K562 (cell line): ENCODE results near the gene EFCAB5. TPM values are rescaled to one million over a fixed set of nuclear protein-coding genes. Genes with fewer than 3 reads are reported as not detected.

ENCODE experiments used
- CHD2 ChIP-seq: IDR thresholded peaks from 2 replicates; pipeline ENCODE4 v1.6.1; 2011; ENCODE audit warnings: low read depth, low read length
- FOXM1 ChIP-seq, 2 experiments: fragments of 450-650 bp in 1 of 2; sonication (generic) in 1 of 2; formaldehyde crosslinking in 1 of 2; IDR thresholded peaks; 2 replicates each; pipeline versions ENCODE4 v1.6.1 to v1.9.0; 2017 to 2022; ENCODE audit warnings: low read depth in 2 of 2, mild to moderate bottlenecking in 2 of 2, missing genetic modification reagents in 1 of 2, moderate library complexity in 1 of 2
- MAFF ChIP-seq: IDR thresholded peaks from 2 replicates; pipeline ENCODE4 v1.6.1; 2012; ENCODE audit warnings: low read length, improper control_type of control experiment
- MAX ChIP-seq: sonication (generic); formaldehyde crosslinking; IDR thresholded peaks from 2 replicates; pipeline ENCODE4 v1.9.0; 2022; ENCODE audit warnings: mild to moderate bottlenecking, missing genetic modification reagents
- MBD2 ChIP-seq: sonication (generic); IDR thresholded peaks from 2 replicates; pipeline ENCODE4 v1.6.1; 2016; ENCODE audit warnings: low read depth, borderline replicate concordance
- MYBL2 ChIP-seq, 2 experiments: fragments of 450-650 bp in 1 of 2; sonication (generic) in 1 of 2; formaldehyde crosslinking in 1 of 2; IDR thresholded peaks; 2 replicates each; pipeline versions ENCODE4 v1.6.1 to v1.8.1; 2017 to 2022; ENCODE audit warnings: borderline replicate concordance in 1 of 2, inconsistent platforms in 1 of 2, low read depth in 1 of 2, mild to moderate bottlenecking in 1 of 2, missing genetic modification reagents in 1 of 2, moderate library complexity in 1 of 2
- PREB ChIP-seq: sonication (generic); formaldehyde crosslinking; IDR thresholded peaks from 2 replicates; pipeline ENCODE4 v1.8.1; 2023; ENCODE audit warnings: mild to moderate bottlenecking, missing genetic modification reagents
- SIRT6 ChIP-seq: IDR thresholded peaks from one replicate; pipeline ENCODE4 v1.6.1; 2012; ENCODE audit warnings: low read depth, mild to moderate bottlenecking, control low read depth, inconsistent platforms, low read length, moderate library complexity
- SMC3 ChIP-seq: conservative IDR thresholded peaks from 2 replicates; pipeline ENCODE4 v1.6.1; 2011; ENCODE audit warnings: low read depth, low read length, improper control_type of control experiment; ENCODE audit not compliant: insufficient read depth
- YY1 ChIP-seq, 3 experiments: IDR thresholded peaks; 2 replicates each; pipeline ENCODE4 v1.6.1; 2011; ENCODE audit warnings: low read length in 2 of 3, mild to moderate bottlenecking in 2 of 3, moderate library complexity in 2 of 3, borderline replicate concordance in 1 of 3, control low read depth in 1 of 3, low read depth in 1 of 3; ENCODE audit not compliant: insufficient read depth in 3 of 3, insufficient replicate concordance in 2 of 3, control insufficient read depth in 1 of 3, insufficient read length in 1 of 3; ENCODE audit errors: extremely low read depth in 1 of 3
- ZC3H4 ChIP-seq: sonication (generic); formaldehyde crosslinking; IDR thresholded peaks from 2 replicates; pipeline ENCODE4 v1.9.0; 2021; ENCODE audit warnings: missing genetic modification reagents, borderline replicate concordance
- polyA plus RNA-seq, 8 experiments: library from polyadenylated mRNA; depleted of rRNA in 4 of 8; stranded (reverse) in 5 of 8; unstranded in 3 of 8; fragments of >200 nt; fragmentation: Nextera tagmentation in 2 of 8; fragmentation: Illumina TruSeq in 1 of 8; extraction: Ambion mirVana in 2 of 8; extraction: Trizol in 1 of 8; gene quantifications; 2 replicates each; pipeline versions ENCODE4 v1.2.1 to v1.2.3, GENCODE V29; 2011 to 2014; ENCODE audit warnings: inconsistent platforms in 1 of 8, missing spikeins in 1 of 8
- total RNA-seq, 7 experiments: library from RNA; depleted of rRNA in 6 of 7; stranded (reverse); fragments of >200 nt in 6 of 7; fragmentation: Illumina TruSeq in 2 of 7; extraction: Trizol in 2 of 7; gene quantifications; 2 replicates each; pipeline versions ENCODE4 v1.2.1 to v1.2.3, GENCODE V29; 2011 to 2021; ENCODE audit warnings: low replicate concordance in 1 of 7
- TF ChIP-seq, protein P1 (sequence below), 3 experiments: IDR thresholded peaks in 2 of 3; conservative IDR thresholded peaks in 1 of 3; 2 replicates each; pipeline ENCODE4 v1.5.1; 2011 to 2012; ENCODE audit warnings: low read length in 3 of 3, mild to moderate bottlenecking in 3 of 3, control low read depth in 2 of 3, improper control_type of control experiment in 1 of 3, inconsistent platforms in 1 of 3, low read depth in 1 of 3, mixed read lengths in 1 of 3, moderate library complexity in 1 of 3; ENCODE audit not compliant: insufficient read depth in 2 of 3
- TF ChIP-seq, protein P2 (sequence below): fragments of 450-650 bp; IDR thresholded peaks from 2 replicates; pipeline ENCODE4 v1.6.1; 2017; ENCODE audit warnings: antibody characterized with exemption, mild to moderate bottlenecking
- TF ChIP-seq, protein P3 (sequence below): fragments of 450-650 bp; formaldehyde crosslinking; IDR thresholded peaks from 2 replicates; pipeline ENCODE4 v1.4.0; 2020; ENCODE audit warnings: mild to moderate bottlenecking, mixed read lengths

EFCAB5 gene
- total and polyA plus RNA-seq, 9 of the 15 experiments (the other 6 are each of a cell fraction or from before 2014, with no cell fraction given) = 0.06 to 0.11 TPM; not detected in 7

DNA sequence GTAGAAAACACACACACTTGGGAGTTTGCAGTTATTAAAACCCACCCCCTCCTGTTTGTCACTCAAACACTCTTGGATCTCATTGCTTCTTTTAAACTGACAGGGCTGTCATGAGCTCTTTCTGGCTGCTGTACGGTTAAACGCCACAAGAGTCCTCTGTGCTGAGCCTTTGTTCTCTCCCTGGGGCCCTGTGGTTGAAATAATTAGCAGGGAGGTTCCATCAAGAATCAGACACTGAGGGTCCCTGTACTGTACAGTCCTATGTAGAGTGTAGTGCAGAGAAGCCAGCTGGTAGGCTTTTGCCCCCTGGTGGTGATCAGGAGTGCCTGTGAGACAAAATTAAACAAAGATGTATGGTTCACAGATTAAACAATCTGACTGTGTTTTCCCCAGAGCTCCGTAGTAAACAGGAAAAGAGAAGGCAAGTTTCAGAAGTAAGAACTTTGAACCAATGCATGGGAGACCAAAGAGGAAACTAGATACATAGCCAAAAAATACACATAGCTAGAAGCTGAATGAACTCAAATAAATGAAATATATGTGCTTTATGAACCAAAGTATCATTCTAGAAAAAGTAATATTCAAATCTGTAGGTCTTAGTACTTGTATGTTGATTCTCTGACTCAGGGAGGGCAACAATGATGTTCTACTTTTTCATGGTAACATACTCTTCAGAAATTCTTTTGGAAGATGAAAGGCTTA lies 10.1 kb upstream of the EFCAB5 start (continued):
- TF ChIP-seq SIRT6 = no peak
- no peak for TF ChIP-seq MAX (CRISPR knock-in tag)
- TF ChIP-seq ZC3H4 = no peak
- TF ChIP-seq, protein P1, sequence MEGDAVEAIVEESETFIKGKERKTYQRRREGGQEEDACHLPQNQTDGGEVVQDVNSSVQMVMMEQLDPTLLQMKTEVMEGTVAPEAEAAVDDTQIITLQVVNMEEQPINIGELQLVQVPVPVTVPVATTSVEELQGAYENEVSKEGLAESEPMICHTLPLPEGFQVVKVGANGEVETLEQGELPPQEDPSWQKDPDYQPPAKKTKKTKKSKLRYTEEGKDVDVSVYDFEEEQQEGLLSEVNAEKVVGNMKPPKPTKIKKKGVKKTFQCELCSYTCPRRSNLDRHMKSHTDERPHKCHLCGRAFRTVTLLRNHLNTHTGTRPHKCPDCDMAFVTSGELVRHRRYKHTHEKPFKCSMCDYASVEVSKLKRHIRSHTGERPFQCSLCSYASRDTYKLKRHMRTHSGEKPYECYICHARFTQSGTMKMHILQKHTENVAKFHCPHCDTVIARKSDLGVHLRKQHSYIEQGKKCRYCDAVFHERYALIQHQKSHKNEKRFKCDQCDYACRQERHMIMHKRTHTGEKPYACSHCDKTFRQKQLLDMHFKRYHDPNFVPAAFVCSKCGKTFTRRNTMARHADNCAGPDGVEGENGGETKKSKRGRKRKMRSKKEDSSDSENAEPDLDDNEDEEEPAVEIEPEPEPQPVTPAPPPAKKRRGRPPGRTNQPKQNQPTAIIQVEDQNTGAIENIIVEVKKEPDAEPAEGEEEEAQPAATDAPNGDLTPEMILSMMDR (IDR thresholded peaks at IDR 0.05 in 2 of 3, conservative IDR thresholded peaks at IDR 0.05 in 1 of 3; ENCODE audit: insufficient read depth in 2 of 3, low read depth in 1 of 3, low read length in 3 of 3) = peak; percentile 83 to 90 (median 90)
- no peak for TF ChIP-seq MAFF
- TF ChIP-seq MBD2 = no peak
- peak in 1 of 3 experiments; percentile 11 for TF ChIP-seq YY1 (IDR thresholded peaks at IDR 0.05; ENCODE audit: borderline replicate concordance in 1 of 3, control insufficient read depth in 1 of 3, extremely low read depth in 1 of 3, insufficient read depth in 3 of 3, insufficient read length in 1 of 3, insufficient replicate concordance in 2 of 3, low read depth in 1 of 3, low read length in 2 of 3)
- peak; percentile 73 for TF ChIP-seq MYBL2 (IDR thresholded peaks at IDR 0.05; ENCODE audit: low read depth)
- TF ChIP-seq MYBL2 (CRISPR knock-in tag; IDR thresholded peaks at IDR 0.05; ENCODE audit: borderline replicate concordance) = no peak
- 0 out of 2 replicates have a peak, but pooled peaks have one; percentile 44 for TF ChIP-seq PREB
- TF ChIP-seq, protein P2, sequence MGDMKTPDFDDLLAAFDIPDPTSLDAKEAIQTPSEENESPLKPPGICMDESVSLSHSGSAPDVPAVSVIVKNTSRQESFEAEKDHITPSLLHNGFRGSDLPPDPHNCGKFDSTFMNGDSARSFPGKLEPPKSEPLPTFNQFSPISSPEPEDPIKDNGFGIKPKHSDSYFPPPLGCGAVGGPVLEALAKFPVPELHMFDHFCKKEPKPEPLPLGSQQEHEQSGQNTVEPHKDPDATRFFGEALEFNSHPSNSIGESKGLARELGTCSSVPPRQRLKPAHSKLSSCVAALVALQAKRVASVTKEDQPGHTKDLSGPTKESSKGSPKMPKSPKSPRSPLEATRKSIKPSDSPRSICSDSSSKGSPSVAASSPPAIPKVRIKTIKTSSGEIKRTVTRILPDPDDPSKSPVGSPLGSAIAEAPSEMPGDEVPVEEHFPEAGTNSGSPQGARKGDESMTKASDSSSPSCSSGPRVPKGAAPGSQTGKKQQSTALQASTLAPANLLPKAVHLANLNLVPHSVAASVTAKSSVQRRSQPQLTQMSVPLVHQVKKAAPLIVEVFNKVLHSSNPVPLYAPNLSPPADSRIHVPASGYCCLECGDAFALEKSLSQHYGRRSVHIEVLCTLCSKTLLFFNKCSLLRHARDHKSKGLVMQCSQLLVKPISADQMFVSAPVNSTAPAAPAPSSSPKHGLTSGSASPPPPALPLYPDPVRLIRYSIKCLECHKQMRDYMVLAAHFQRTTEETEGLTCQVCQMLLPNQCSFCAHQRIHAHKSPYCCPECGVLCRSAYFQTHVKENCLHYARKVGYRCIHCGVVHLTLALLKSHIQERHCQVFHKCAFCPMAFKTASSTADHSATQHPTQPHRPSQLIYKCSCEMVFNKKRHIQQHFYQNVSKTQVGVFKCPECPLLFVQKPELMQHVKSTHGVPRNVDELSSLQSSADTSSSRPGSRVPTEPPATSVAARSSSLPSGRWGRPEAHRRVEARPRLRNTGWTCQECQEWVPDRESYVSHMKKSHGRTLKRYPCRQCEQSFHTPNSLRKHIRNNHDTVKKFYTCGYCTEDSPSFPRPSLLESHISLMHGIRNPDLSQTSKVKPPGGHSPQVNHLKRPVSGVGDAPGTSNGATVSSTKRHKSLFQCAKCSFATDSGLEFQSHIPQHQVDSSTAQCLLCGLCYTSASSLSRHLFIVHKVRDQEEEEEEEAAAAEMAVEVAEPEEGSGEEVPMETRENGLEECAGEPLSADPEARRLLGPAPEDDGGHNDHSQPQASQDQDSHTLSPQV = no peak
- TF ChIP-seq, protein P3, sequence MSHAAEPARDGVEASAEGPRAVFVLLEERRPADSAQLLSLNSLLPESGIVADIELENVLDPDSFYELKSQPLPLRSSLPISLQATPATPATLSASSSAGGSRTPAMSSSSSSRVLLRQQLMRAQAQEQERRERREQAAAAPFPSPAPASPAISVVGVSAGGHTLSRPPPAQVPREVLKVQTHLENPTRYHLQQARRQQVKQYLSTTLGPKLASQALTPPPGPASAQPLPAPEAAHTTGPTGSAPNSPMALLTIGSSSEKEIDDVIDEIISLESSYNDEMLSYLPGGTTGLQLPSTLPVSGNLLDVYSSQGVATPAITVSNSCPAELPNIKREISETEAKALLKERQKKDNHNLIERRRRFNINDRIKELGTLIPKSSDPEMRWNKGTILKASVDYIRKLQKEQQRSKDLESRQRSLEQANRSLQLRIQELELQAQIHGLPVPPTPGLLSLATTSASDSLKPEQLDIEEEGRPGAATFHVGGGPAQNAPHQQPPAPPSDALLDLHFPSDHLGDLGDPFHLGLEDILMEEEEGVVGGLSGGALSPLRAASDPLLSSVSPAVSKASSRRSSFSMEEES (CRISPR knock-in tag) = no peak
- peak; percentile 87 for TF ChIP-seq SMC3
- no peak for TF ChIP-seq CHD2
- TF ChIP-seq FOXM1 (IDR thresholded peaks at IDR 0.05; ENCODE audit: low read depth) = peak; percentile 33; the same call in 1 of the 2 replicates
- no peak for TF ChIP-seq FOXM1 (CRISPR knock-in tag; IDR thresholded peaks at IDR 0.05; ENCODE audit: low read depth)
